Measurements from ENCODE around the gene INSM1. TPM values are rescaled to one million over a fixed set of nuclear protein-coding genes. Genes with fewer than 3 reads are reported as not detected.

The INSM1 gene
- total and polyA plus RNA-seq, 2 experiments from 2014 or later: 1.7 to 2.3 TPM

DNA sequence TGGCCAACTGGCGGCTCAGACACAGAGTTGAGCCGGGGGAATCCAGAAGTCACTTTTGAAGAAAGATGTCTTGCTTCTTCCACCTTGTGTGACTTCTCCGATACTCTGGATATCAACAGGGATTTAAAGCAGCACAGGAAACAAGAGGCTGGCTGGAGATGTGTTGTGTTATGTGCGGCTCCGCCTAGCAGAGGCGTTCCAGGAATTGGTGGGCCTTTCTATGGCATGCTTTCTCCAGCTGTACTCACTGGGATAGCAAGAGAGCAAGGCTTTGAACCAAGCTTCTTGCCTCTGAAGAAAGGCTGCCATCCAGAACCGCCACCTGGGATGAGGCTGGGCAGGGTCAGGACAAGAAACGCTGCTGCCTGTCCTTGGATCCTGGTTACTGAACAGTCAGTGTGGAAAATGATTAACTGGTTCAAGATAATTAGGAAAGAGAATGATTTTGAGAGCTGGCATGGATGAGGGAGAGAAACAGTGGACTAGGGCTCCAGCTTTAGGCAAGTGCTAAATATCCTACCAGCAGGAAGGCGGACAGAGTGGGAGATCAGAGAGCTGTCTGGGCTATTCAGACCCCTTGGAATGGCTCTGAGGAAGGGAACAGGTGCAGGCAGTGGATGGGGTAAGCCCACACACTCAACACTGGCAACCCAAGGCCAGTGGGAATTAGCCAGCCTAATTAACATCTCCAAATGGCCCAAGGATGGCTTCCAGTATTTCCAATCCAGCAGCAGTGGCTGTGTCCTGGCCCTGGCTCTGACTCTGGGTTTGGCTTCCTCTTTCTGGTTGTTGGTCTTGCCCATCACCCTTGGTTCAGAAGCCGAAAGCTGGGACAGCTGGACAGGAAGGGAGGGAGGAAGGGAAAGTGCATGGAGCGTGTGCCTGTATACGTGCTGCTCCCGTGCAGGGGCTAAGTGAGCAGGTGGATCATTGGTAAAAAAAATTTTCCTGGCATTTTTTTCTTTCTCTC lies 31.9 kb downstream of the INSM1 start:
- Histone ChIP-seq H3K9me2 (replicated peaks; ENCODE audit: insufficient read depth) (no peaks in the 10 kb centered on the region), H3K4me1 (ENCODE audit: insufficient read depth) (peaks cover 5% of the 10 kb centered on the region), H3K4me3 (no peak overlapping the region), H3K27ac (no peak overlapping the region), H3K9me3 (ENCODE audit: low read depth) (no peaks in the 10 kb centered on the region), H3K27me3 (no peaks in the 10 kb centered on the region), H4K20me1 (ENCODE audit: insufficient read depth, poor library complexity, severe bottlenecking) (no peaks in the 10 kb centered on the region), H3K4me2 (peak overlapping the region; percentile 33), H2AFZ (no peak overlapping the region), H3K36me3 (replicated peaks; ENCODE audit: insufficient read depth, low read depth) (no peaks in the 10 kb centered on the region), H3K79me2 (no peaks in the 10 kb centered on the region)
- peak; percentile 14 for DNase-seq (ENCODE audit: low spot score)
- 89% methylated on average over 13 of the region's 13 CpGs for WGBS (ENCODE audit: low lambda C conversion rate, missing lambda C conversion rate)
- TF ChIP-seq EZH2phosphoT487 (IDR thresholded peaks at IDR 0.05; ENCODE audit: low read depth, severe bottlenecking, unreplicated experiment): no peak
- no peak for TF ChIP-seq EZH2 (IDR thresholded peaks at IDR 0.05; ENCODE audit: borderline replicate concordance)
- TF ChIP-seq, protein P1, sequence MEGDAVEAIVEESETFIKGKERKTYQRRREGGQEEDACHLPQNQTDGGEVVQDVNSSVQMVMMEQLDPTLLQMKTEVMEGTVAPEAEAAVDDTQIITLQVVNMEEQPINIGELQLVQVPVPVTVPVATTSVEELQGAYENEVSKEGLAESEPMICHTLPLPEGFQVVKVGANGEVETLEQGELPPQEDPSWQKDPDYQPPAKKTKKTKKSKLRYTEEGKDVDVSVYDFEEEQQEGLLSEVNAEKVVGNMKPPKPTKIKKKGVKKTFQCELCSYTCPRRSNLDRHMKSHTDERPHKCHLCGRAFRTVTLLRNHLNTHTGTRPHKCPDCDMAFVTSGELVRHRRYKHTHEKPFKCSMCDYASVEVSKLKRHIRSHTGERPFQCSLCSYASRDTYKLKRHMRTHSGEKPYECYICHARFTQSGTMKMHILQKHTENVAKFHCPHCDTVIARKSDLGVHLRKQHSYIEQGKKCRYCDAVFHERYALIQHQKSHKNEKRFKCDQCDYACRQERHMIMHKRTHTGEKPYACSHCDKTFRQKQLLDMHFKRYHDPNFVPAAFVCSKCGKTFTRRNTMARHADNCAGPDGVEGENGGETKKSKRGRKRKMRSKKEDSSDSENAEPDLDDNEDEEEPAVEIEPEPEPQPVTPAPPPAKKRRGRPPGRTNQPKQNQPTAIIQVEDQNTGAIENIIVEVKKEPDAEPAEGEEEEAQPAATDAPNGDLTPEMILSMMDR (IDR thresholded peaks at IDR 0.05; ENCODE audit: poor library complexity): no peak

DNA sequence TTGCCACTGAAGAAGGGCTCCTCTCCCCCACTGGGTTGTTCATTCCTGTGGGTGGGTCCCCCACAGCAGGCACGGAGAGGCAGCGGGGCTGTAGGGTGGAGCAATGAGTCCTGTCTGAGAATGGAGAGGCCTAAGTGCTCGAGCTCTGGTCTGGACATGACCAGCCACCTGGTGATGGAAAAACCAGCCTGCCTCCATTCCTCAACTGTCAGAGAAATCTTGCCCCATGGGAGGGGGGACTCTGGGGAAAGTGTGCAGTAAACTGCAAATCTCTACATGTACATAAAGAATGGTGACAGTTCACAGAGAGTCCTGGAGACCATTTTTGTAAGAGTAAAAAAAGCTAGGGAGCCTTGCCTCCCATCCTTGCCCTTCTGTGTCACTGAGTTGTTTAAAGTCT lies 34.1 kb downstream of the INSM1 start:
- Histone ChIP-seq H3K79me2 (no peaks in the 10 kb centered on the region), H4K20me1 (ENCODE audit: insufficient read depth, poor library complexity, severe bottlenecking) (no peaks in the 10 kb centered on the region), H3K9me3 (ENCODE audit: low read depth) (no peaks in the 10 kb centered on the region), H3K4me2 (no peak overlapping the region), H3K27me3 (no peaks in the 10 kb centered on the region), H3K36me3 (replicated peaks; ENCODE audit: insufficient read depth, low read depth) (no peaks in the 10 kb centered on the region), H3K9me2 (replicated peaks; ENCODE audit: insufficient read depth) (no peaks in the 10 kb centered on the region), H2AFZ (no peak overlapping the region), H3K4me3 (no peak overlapping the region), H3K27ac (no peak overlapping the region), H3K4me1 (ENCODE audit: insufficient read depth) (peaks cover 5% of the 10 kb centered on the region)
- WGBS (ENCODE audit: low lambda C conversion rate, missing lambda C conversion rate): 83% methylated on average over 3 of the region's 3 CpGs
- no peak for DNase-seq (ENCODE audit: low spot score)
- TF ChIP-seq, protein P1 (IDR thresholded peaks at IDR 0.05; ENCODE audit: poor library complexity): no peak
- TF ChIP-seq EZH2phosphoT487 (IDR thresholded peaks at IDR 0.05; ENCODE audit: low read depth, severe bottlenecking, unreplicated experiment) (no peak), EZH2 (IDR thresholded peaks at IDR 0.05; ENCODE audit: borderline replicate concordance) (no peak)

DNA sequence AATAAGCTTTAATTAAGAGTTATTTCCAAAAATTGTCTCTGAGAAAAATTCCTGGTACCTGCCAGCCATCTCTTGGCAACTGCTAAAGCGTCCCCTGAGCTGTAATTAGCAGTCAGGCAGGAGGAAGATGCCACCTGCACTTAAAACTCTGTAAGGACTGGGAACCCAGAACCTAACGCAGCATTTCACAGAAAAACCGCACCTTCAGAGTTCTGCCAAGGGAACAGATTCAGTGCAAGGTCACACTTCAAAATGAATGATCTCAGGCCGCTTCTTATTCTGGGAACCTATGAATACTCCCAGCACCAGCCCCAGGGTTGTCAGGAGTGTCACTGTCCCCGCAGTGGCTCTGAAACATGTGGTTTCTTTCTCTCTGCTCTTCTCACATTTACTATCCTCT lies 36.7 kb downstream of the INSM1 start:
- no peak overlapping the region for H3K27ac ChIP-seq
- no peak overlapping the region for H2AFZ ChIP-seq
- H3K4me3 ChIP-seq: no peak overlapping the region
- H3K4me2 ChIP-seq: no peak overlapping the region
- WGBS (ENCODE audit: low lambda C conversion rate, missing lambda C conversion rate): 97% methylated on average over 5 of the region's 5 CpGs
- TF ChIP-seq EZH2phosphoT487 (IDR thresholded peaks at IDR 0.05; ENCODE audit: low read depth, severe bottlenecking, unreplicated experiment) (no peak), EZH2 (IDR thresholded peaks at IDR 0.05; ENCODE audit: borderline replicate concordance) (no peak)
- TF ChIP-seq, protein P1 (IDR thresholded peaks at IDR 0.05; ENCODE audit: poor library complexity): no peak
- DNase-seq (ENCODE audit: low spot score): no peak
- peaks cover 5% of the 10 kb centered on the region for H3K4me1 ChIP-seq (ENCODE audit: insufficient read depth)
- no peaks in the 10 kb centered on the region for H3K9me3 ChIP-seq (ENCODE audit: low read depth)
- no peaks in the 10 kb centered on the region for H3K27me3 ChIP-seq
- H3K79me2 ChIP-seq: no peaks in the 10 kb centered on the region
- H4K20me1 ChIP-seq (ENCODE audit: insufficient read depth, poor library complexity, severe bottlenecking): no peaks in the 10 kb centered on the region
- no peaks in the 10 kb centered on the region for H3K36me3 ChIP-seq (replicated peaks; ENCODE audit: insufficient read depth, low read depth)
- H3K9me2 ChIP-seq (replicated peaks; ENCODE audit: insufficient read depth): no peaks in the 10 kb centered on the region

Data from hepatocyte (in vitro differentiated cells).